GM23338 (cell line): ENCODE measurements around the gene RAB20. TPM values are rescaled to one million over a fixed set of nuclear protein-coding genes. Genes with fewer than 3 reads are reported as not detected.
A peak's percentile ranks its signal among the peaks of the same experiment; 100 is the strongest.

ENCODE experiments used
- ATAC-seq: fragments of 200-7000 bp; cut with Tn5 transposase; 3 replicates; pipeline ENCODE4 v1.9.1; 2020
- DNase-seq: peaks from one replicate; pipeline ENCODE4 v3.0.0-alpha.2; 2015; ENCODE audit warnings: low spot score
- H2AFZ ChIP-seq: fragments of 200-600 bp; sonication (generic); 2 replicates; pipeline ENCODE4 v1.8.0; 2016; ENCODE audit warnings: antibody characterized with exemption, mild to moderate bottlenecking, moderate library complexity
- H3F3A ChIP-seq: fragments of 200-600 bp; sonication (generic); replicated peaks from 2 replicates; pipeline ENCODE4 v1.8.0; 2017; ENCODE audit warnings: antibody characterized with exemption, mixed run types, low read depth
- H3K27ac ChIP-seq: fragments of 200-600 bp; sonication (generic); 2 replicates; pipeline ENCODE4 v1.6.1; 2016; ENCODE audit warnings: low read depth
- H3K27me3 ChIP-seq: fragments of 200-600 bp; sonication (generic); 2 replicates; pipeline ENCODE4 v1.8.0; 2016; ENCODE audit warnings: mild to moderate bottlenecking, mixed run types, moderate library complexity; ENCODE audit not compliant: insufficient read depth
- H3K36me3 ChIP-seq: fragments of 200-600 bp; sonication (generic); 2 replicates; pipeline ENCODE4 v1.8.0; 2016; ENCODE audit warnings: mild to moderate bottlenecking; ENCODE audit not compliant: insufficient read depth
- H3K4me1 ChIP-seq: fragments of 200-600 bp; sonication (generic); 2 replicates; pipeline ENCODE4 v1.8.0; 2016; ENCODE audit warnings: mild to moderate bottlenecking, moderate library complexity; ENCODE audit not compliant: insufficient read depth
- H3K4me2 ChIP-seq: fragments of 200-600 bp; sonication (generic); 2 replicates; pipeline ENCODE4 v1.7.1; 2017; ENCODE audit warnings: mixed run types
- H3K4me3 ChIP-seq: fragments of 200-600 bp; sonication (generic); 2 replicates; pipeline ENCODE4 v1.6.1; 2016; ENCODE audit warnings: mixed run types
- H3K79me2 ChIP-seq: fragments of 200-600 bp; sonication (generic); replicated peaks from 2 replicates; pipeline ENCODE4 v1.8.0; 2017; ENCODE audit warnings: mild to moderate bottlenecking; ENCODE audit not compliant: insufficient read depth
- H3K9me2 ChIP-seq: fragments of 200-600 bp; sonication (generic); 2 replicates; pipeline ENCODE4 v1.8.0; 2017; ENCODE audit not compliant: insufficient read depth
- H4K20me1 ChIP-seq: fragments of 200-600 bp; sonication (generic); replicated peaks from 2 replicates; pipeline ENCODE4 v1.8.0; 2017; ENCODE audit warnings: mild to moderate bottlenecking; ENCODE audit not compliant: insufficient read depth
- H3K27ac Mint-ChIP-seq: 2 replicates; pipeline ENCODE4 v1.8.0; 2020; ENCODE audit warnings: inconsistent platforms, mild to moderate bottlenecking, moderate library complexity, mixed read lengths
- H3K27me3 Mint-ChIP-seq: 3 replicates; pipeline ENCODE4 v1.8.0; 2022; ENCODE audit warnings: low read depth, mild to moderate bottlenecking, moderate library complexity, mixed read lengths, inconsistent platforms; ENCODE audit not compliant: insufficient read depth, poor library complexity
- H3K36me3 Mint-ChIP-seq: 3 replicates; pipeline ENCODE4 v1.8.0; 2021; ENCODE audit warnings: low read depth, mild to moderate bottlenecking, inconsistent platforms, moderate library complexity, mixed read lengths
- H3K4me1 Mint-ChIP-seq: 3 replicates; pipeline ENCODE4 v1.8.0; 2020; ENCODE audit warnings: mild to moderate bottlenecking, inconsistent platforms, mixed read lengths
- H3K4me3 Mint-ChIP-seq: 3 replicates; pipeline ENCODE4 v1.8.0; 2021; ENCODE audit warnings: moderate library complexity, mild to moderate bottlenecking, inconsistent platforms, mixed read lengths
- H3K9me3 Mint-ChIP-seq: 3 replicates; pipeline ENCODE4 v1.8.0; 2020; ENCODE audit warnings: moderate library complexity, mild to moderate bottlenecking, inconsistent platforms, mixed read lengths
- CREB1 ChIP-seq: fragments of 250-450 bp; sonication (Bioruptor Pico); IDR thresholded peaks from 2 replicates; pipeline ENCODE4 v1.5.0; 2020; ENCODE audit warnings: low read depth, mild to moderate bottlenecking, moderate library complexity
- EZH2phosphoT487 ChIP-seq: fragments of 200-600 bp; sonication (generic); IDR thresholded peaks from one replicate; pipeline ENCODE4 v1.8.1; 2018; ENCODE audit warnings: antibody characterized with exemption; ENCODE audit not compliant: unreplicated experiment
- JUNB ChIP-seq: IDR thresholded peaks from one replicate; pipeline ENCODE4 v1.6.1; 2016; ENCODE audit warnings: antibody characterized with exemption; ENCODE audit not compliant: unreplicated experiment
- NANOG ChIP-seq: IDR thresholded peaks from 2 replicates; pipeline ENCODE4 v1.6.1; 2016; ENCODE audit warnings: antibody characterized with exemption, borderline replicate concordance
- POLR2AphosphoS5 ChIP-seq: IDR thresholded peaks from 2 replicates; pipeline ENCODE4 v1.6.1; 2016; ENCODE audit warnings: antibody characterized with exemption, low read depth
- REST ChIP-seq: IDR thresholded peaks from one replicate; pipeline ENCODE4 v1.6.1; 2018; ENCODE audit warnings: antibody characterized with exemption; ENCODE audit not compliant: unreplicated experiment
- STAT1 ChIP-seq: IDR thresholded peaks from one replicate; pipeline ENCODE4 v1.6.1; 2016; ENCODE audit warnings: antibody characterized with exemption; ENCODE audit not compliant: unreplicated experiment
- ZNF114 ChIP-seq: fragments of 250-450 bp; sonication (Bioruptor Pico); IDR thresholded peaks from 2 replicates; pipeline ENCODE4 v1.5.0; 2020; ENCODE audit warnings: mild to moderate bottlenecking, moderate library complexity
- ZNF331 ChIP-seq: fragments of 250-450 bp; sonication (Bioruptor Pico); IDR thresholded peaks from 2 replicates; pipeline ENCODE4 v1.5.0; 2020; ENCODE audit warnings: low read depth, mild to moderate bottlenecking, moderate library complexity
- ZNF462 ChIP-seq: fragments of 250-450 bp; sonication (Bioruptor Pico); IDR thresholded peaks from 2 replicates; pipeline ENCODE4 v1.5.0; 2020; ENCODE audit warnings: mild to moderate bottlenecking, moderate library complexity
- polyA plus RNA-seq: library from polyadenylated mRNA; unstranded; fragments of >200 nt; fragmentation: Nextera tagmentation; extraction: Ambion mirVana; gene quantifications from 2 replicates; pipeline ENCODE4 v1.2.1, GENCODE V29; 2016
- total RNA-seq: library from RNA; depleted of rRNA; stranded (reverse); fragments of >200 nt; shearing (Covaris generic); gene quantifications from 2 replicates; pipeline ENCODE4 v1.2.3, GENCODE V29; 2014

Gene RAB20
- total and polyA plus RNA-seq, 2 experiments from 2014 or later, result 12.3 to 26.6 TPM

GRCh38 chr13:110531100-110531499 is 30.4 kb downstream of the RAB20 start:
- TF ChIP-seq ZNF331 (CRISPR knock-in tag) (peak; percentile 36; the same call in 1 of the 2 replicates), POLR2AphosphoS5 (no peak)
- Histone ChIP-seq H2AFZ (no peak overlapping the region), H3K9me2 (no peaks in the 10 kb centered on the region), H4K20me1 (no peaks in the 10 kb centered on the region; the same call in 1 of the 2 replicates), H3K4me2 (no peak overlapping the region), H3F3A (no peaks in the 10 kb centered on the region), H3K4me1 (peaks cover 30% of the 10 kb centered on the region), H3K79me2 (peaks cover 41% of the 10 kb centered on the region), H3K27me3 (no peaks in the 10 kb centered on the region), H3K4me3 (no peak overlapping the region), H3K27ac (peak overlapping the region; percentile 73; the same call in 1 of the 2 replicates), H3K36me3 (no peaks in the 10 kb centered on the region)
- Mint-ChIP-seq H3K4me1 (peaks cover 36% of the 10 kb centered on the region), H3K36me3 (peaks cover 8% of the 10 kb centered on the region; the same call in 2 of the 3 replicates), H3K27me3 (peaks cover 6% of the 10 kb centered on the region), H3K9me3 (peaks cover 3% of the 10 kb centered on the region; the same call in 1 of the 3 replicates), H3K27ac (no peak overlapping the region), H3K4me3 (no peak overlapping the region)
- peak; percentile 34; the same call in 2 of the 3 replicates for ATAC-seq
- no peak for DNase-seq

- Mint-ChIP-seq H3K27ac (0 out of 2 replicates have a peak overlapping the region, but pooled peaks have one; percentile 59), H3K4me1 (peaks cover 49% of the 10 kb centered on the region), H3K27me3 (peaks cover 7% of the 10 kb centered on the region), H3K36me3 (peaks cover 8% of the 10 kb centered on the region; the same call in 2 of the 3 replicates), H3K4me3 (no peak overlapping the region), H3K9me3 (peaks cover 3% of the 10 kb centered on the region; the same call in 1 of the 3 replicates)
- Histone ChIP-seq H3K27me3 (no peaks in the 10 kb centered on the region), H3K4me2 (no peak overlapping the region), H3K4me3 (no peak overlapping the region), H2AFZ (no peak overlapping the region), H4K20me1 (no peaks in the 10 kb centered on the region; the same call in 1 of the 2 replicates), H3K9me2 (no peaks in the 10 kb centered on the region), H3K4me1 (peaks cover 30% of the 10 kb centered on the region), H3K79me2 (peaks cover 41% of the 10 kb centered on the region), H3F3A (no peaks in the 10 kb centered on the region), H3K27ac (peak overlapping the region; percentile 84; the same call in 1 of the 2 replicates), H3K36me3 (no peaks in the 10 kb centered on the region)
- no peak for DNase-seq
- ATAC-seq, result no peak
- no peak for TF ChIP-seq REST
- no peak for TF ChIP-seq EZH2phosphoT487
- no peak for TF ChIP-seq ZNF114
- no peak for TF ChIP-seq ZNF462 (CRISPR knock-in tag)
- no peak for TF ChIP-seq STAT1
- TF ChIP-seq ZNF331 (CRISPR knock-in tag), result no peak
- TF ChIP-seq POLR2AphosphoS5, result no peak
- no peak for TF ChIP-seq JUNB
- TF ChIP-seq CREB1 (CRISPR knock-in tag), result no peak
- TF ChIP-seq NANOG, result no peak
Observed at GRCh38 chr13:110529522-110530311, 31.8 kb downstream of the RAB20 start.
